Activated CD8-positive, alpha-beta memory T cell treated with anti-CD3 and anti-CD28 coated beads, Interleukin-2, amount 50 U/mL, for 48 hours (primary cell): Measurements from ENCODE around the gene FOXC2.

Experiments used
- DNase-seq: peaks from one replicate; pipeline ENCODE4 v3.0.0-alpha.2; 2020

Gene FOXC2

DNA sequence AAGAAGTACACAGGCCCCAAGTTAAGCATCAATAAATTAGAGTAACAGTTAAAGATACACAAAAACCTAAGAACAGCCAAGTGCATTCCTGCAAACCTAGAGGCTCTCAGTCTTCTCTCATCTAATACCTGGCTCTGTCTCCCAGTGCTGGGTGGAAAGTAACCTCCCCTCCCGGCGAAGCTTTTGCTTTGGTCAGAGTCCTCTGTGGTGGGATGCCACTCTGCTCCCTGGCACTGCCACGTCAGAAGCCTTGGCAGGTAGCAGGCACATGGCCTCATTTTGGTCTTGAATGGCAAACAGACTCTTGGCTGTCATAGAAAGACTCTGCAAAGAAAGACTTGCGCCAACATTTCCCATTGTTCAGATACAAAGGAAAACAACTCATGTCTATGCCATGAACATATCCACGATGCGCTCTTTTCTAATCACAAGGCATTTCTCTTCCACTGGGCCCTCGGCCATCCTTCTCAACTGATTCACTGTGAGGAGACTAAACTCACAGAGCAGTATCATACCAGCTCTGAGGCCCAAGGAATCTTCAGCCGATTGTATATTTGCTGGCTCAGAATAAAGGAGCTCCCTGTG lies 32.8 kb upstream of the FOXC2 start:
- DNase-seq = no peak

DNA sequence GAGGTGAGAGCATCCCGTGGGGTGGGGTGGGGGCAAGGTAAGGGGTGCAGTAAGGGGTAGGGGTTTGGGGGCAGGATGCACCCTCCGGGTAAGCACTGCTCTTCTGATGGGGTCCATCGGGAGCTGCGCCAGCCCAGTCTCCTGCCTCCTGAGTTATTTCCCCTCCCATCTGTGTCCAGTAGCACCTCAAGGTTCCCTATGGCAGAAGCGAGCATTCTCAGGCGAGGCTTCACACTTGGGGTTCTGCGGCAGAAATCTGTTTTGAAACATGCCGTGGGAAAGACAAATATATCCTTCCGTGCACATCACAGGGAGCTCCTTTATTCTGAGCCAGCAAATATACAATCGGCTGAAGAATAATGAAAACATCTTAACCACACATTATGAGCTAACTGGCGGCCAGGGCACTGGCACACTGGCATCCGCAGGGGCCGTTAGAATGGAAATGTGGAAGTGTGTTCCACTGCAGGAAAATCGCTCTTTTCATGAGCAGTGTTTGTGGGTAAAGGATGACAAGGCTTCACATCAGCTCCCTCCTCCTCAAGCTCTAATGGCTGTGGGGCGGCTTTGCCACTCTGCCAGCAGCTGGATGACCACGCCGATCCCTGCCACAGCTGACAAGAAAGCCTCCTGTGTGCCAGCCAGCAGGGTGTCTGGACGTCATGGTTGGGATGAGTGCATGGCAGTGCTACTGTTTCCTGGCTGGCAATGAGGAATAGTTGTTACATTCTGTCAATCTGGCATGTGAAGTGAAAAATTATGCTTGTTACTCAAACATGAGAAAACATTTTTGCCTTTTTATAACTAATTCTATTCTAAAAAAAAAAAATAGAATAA lies 31.6 kb upstream of the FOXC2 start:
- no peak for DNase-seq

GRCh38 chr16:86536621-86537020 lies 30.0 kb upstream of the FOXC2 start:
- no peak for DNase-seq

GRCh38 chr16:86537486-86537885 lies 29.1 kb upstream of the FOXC2 start:
- no peak for DNase-seq

DNA sequence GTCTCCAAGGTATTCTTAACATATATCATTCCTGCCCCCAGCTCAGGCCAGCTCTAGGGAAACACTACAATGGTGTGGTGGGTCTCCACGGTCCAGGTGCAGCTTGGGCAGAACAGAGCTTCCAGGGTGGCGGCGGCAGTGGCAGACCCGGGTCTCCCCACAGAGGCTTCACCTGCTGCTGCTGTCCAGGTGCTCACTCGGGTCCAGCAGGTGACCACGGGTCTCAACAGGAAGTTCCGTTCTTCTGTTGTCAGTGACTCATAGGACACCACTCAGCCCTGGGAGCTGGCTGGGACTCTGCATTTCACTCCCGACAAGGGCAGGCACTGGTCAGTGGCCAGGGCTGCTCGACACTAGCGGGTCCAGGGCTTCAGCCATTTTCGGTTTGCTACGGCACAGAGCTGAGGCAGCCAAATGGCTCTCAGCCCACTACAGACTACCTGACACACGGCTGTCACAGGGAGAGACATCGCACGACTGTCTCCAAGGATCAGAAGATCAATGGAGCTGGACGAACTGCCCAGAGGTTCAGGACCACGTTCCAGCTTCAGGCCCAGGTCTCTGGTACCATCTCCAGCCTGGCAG lies 28.3 kb upstream of the FOXC2 start:
- no peak for DNase-seq

DNA sequence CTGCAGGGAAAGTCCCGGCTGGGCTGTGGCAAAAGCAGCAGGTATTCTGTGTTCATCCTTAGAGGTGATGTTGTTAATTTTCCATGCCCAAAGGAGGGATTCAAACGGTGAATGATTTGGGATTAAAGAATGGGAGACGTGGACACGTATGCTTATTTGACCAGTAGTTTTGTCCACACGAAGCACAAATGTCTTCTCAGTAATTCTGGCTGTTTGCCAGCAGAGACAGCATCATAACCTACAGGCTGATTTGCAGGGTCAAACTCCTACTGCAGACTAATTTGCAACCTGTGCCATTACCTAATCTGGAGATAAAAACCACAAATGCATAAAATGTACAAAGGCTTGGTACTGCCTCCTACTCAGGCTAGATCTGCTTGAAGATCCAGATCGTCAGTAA lies 25.7 kb upstream of the FOXC2 start:
- no peak for DNase-seq

GRCh38 chr16:86541560-86541959 lies 25.1 kb upstream of the FOXC2 start:
- DNase-seq = no peak

- DNase-seq = no peak
Observed at GRCh38 chr16:86542756-86543750, 23.6 kb upstream of the FOXC2 start.

GRCh38 chr16:86545481-86545880 lies 21.1 kb upstream of the FOXC2 start:
- DNase-seq = no peak

GRCh38 chr16:86545954-86546637 lies 20.5 kb upstream of the FOXC2 start:
- no peak for DNase-seq

DNA sequence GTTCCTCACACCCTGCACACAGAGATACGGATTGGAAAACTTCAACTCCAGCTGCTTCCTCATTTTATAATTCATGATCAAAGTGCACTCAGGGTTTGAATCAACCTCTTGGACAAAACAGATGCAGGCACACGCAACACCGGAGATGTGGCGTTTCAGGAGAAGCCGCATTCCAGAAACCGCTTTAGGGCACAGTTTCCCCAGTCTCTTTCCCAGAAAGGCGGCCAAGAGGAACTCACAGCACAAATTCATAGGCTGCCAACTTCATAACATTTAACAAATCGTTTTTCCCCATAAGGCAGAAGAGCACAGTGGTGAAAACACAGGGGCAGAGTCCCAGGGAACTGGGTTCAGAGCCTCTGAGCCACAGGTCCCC lies 20.0 kb upstream of the FOXC2 start:
- DNase-seq = no peak

DNA sequence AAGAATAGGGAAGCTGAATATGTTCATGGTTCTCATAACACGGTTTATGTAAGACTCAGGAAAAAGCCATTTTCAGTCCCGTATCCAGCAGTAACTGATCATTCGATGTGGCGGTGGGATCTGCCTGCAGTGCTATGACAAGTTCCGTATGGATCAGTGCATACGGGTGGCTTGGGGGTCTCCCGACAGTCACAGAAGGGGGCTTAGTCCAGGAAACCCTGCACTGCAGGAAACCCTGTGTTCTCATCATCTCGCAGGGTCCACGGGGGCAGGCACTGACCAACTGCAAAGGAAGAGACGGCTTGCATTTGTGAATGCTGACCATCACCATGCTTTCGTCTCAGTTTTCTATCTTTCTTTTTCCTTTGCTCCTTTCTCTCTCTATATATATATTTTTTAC lies 19.3 kb upstream of the FOXC2 start:
- no peak for DNase-seq

GRCh38 chr16:86549076-86549892 lies 17.3 kb upstream of the FOXC2 start:
- DNase-seq = no peak

GRCh38 chr16:86549893-86550190 lies 16.8 kb upstream of the FOXC2 start:
- DNase-seq = no peak

DNA sequence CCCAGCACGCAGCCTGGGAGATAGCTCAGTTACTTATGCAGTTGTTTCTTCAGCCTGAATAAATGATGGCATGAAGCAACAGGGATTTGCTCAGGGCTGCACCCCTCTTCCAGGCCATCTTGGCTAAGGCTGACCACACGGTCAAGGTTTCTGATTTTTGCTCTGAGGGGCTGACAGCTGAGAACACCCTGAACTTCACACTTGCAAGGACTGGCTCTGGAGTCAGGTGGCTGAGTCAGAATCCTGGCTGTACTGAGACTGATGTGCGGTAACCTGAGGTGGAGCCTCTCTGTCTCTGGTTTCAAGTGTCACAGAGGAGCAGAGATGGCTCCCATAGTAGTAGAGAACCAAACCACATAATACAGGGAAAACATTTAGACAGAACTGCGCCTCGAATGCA lies 16.3 kb upstream of the FOXC2 start:
- DNase-seq = no peak

DNA sequence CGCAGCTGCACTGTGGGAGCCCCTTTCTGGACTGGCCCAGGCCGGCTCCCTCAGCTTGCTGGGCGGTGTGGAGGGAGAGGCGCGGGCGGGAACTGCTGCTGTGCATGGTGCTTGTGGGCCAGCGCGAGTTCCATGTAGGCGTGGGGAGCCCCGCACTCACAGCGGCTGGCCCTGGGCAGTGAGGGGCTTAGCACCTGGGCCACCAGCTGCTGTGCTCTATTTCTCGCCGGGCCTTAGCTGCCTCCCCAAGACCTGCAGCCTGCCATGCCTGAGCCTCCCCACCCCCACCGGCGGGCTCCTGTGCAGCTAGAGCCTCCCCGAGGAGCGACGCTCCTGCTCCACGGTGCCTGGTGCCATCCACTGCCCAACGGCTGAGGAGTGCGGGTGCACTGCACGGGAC lies 13.3 kb upstream of the FOXC2 start:
- no peak for DNase-seq

DNA sequence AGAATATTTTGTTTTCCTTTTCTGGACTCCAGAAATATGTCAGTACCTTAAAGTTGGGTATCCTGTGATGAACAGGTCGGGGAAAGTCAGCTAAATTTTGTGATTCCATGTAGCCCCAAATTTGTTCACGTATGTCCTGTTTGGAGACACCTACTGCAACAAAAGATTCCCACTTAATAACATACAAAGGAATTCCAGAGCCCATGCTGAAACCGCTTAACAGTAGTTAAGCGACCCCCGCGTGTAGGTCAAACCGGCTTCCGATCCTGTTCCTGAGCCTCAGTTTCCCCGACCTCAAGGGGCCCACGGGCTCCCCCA lies 12.1 kb upstream of the FOXC2 start:
- DNase-seq = no peak

GRCh38 chr16:86554917-86555703 lies 11.5 kb upstream of the FOXC2 start, which contains the start of gene MTHFSD:
TSS of gene MTHFSD (minus strand) at chr16:86555235. CDS start at chr16:86555184, 51 bp downstream.
- peak; percentile 99 for DNase-seq

DNA sequence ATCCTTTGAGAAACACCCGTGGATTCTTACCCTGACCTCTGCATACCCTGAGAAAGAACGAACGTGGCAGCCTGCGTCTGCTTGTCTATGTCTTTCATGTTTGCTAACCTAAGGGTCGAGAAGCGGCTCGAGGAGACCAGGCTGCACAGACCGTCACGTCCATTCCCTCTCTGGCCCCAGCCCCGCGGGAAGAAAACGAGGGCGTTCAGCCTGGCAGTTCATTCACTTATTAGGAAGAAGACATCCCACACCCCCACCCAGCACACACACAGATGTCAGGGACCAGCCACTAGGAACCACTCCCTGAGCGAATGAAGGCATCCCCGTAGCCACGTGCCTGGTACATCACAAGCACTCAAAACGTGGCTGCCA lies 10.9 kb upstream of the FOXC2 start:
- DNase-seq = no peak

GRCh38 chr16:86556576-86556975 lies 10.1 kb upstream of the FOXC2 start:
- no peak for DNase-seq

DNA sequence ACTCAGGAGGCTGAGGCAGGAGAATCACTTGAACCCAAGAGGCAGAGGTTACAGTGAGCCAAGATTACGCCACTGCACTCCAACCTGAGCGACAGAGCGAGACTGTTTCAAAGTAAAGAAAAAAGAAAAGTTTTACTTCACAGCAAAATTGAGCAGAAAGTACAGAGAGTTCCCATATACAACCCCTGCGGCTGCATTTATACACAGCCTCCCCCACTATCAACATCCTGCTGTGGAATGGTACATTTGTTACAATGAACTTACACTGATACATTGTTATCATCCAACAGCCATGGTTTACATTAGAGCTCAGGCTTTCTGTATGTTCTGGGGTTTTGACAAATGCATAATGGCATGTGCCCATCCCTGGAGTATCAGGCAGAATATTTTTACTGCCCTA lies 9.0 kb upstream of the FOXC2 start:
- no peak for DNase-seq
